ENCODE results near the gene HACL1. TPM values are rescaled to one million over a fixed set of nuclear protein-coding genes. Genes with fewer than 3 reads are reported as not detected.

Gene HACL1
- total RNA-seq, 1 donor from 2014 or later, result 8.1 TPM

DNA sequence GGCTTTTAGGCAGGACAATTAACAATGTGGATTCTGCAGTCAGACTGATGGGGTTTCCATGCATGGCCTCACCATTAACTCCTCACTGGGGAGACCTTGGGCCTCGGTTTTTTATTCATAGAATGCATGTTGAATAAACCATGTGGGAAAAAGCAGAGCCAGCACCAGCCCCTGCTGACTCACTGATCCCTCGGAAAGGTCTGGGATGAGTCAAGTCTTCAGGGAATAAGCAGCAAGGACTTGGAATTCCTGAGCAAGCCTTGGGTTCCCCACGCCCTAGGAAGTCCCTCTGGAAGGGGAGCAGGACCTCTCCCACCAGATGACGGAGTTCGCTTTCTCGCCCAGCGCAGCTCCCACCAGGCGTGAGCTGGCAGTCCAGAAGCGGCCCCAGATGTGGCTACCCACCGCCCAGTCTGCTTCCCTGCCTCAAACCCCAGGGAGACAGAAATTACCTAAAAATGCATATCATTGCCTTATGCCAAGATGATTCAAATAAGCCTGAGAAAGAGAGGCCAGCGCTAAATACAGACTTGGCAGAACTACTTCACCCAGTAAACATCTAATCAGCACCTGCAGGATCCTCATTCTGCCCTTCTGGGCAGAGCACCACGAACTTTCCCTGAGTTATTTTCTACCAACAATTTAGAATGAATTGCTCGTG lies 45.6 kb upstream of the HACL1 start:
- no peaks in the 10 kb centered on the region for H3K27me3 ChIP-seq
- TF ChIP-seq POLR2AphosphoS5 (IDR thresholded peaks at IDR 0.05; ENCODE audit: insufficient read depth in 1 of 2, low read depth in 1 of 2) (peak; percentile 29 to 73), POLR2A (IDR thresholded peaks at IDR 0.05) (no peak)
- no peaks in the 10 kb centered on the region for H3K36me3 ChIP-seq
- peak overlapping the region in 1 of 2 donors; percentile 8 for H3K4me3 ChIP-seq
- H3K27ac ChIP-seq, result peak overlapping the region; percentile 82
- no peak for DNase-seq (ENCODE audit: extremely low spot score in 2 of 2)
- H3K9me3 ChIP-seq, result no peaks in the 10 kb centered on the region
- H3K4me1 ChIP-seq, result peaks cover 25% of the 10 kb centered on the region
- intact Hi-C loops (cut with DNase I), result no loop called here

GRCh38 chr3:15645740-15646501 lies 44.6 kb upstream of the HACL1 start:
- intact Hi-C loops (cut with DNase I), result no loop called here
- no peak for DNase-seq (ENCODE audit: extremely low spot score in 2 of 2)
- Histone ChIP-seq H3K27me3 (no peaks in the 10 kb centered on the region), H3K27ac (peak overlapping the region; percentile 82), H3K4me1 (peaks cover 25% of the 10 kb centered on the region), H3K4me3 (no peak overlapping the region), H3K9me3 (no peaks in the 10 kb centered on the region), H3K36me3 (no peaks in the 10 kb centered on the region)
- TF ChIP-seq CTCF (IDR thresholded peaks at IDR 0.05) (no peak), POLR2A (IDR thresholded peaks at IDR 0.05) (no peak), POLR2AphosphoS5 (IDR thresholded peaks at IDR 0.05; ENCODE audit: insufficient read depth in 1 of 2, low read depth in 1 of 2) (no peak)

DNA sequence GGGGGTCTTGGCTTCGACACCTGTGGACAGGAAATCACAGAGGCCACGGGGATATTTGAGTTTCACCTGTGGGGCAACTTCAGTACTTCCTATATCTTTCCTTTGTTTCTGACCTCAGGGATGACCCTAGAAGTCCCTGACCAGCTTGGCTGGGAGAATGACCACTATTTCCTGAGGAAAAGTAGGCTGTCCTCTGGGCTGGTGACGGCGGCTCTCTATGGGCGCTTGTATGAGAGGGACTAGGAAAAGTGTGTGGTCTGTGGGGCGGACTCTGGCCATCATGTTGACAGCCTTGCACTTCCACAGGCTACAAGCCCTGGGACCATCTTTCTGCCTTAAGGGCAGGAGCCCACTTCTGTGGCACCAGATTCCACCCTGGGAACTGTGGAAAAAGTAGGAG lies 43.9 kb upstream of the HACL1 start:
- intact Hi-C loops (cut with DNase I), result no loop called here

GRCh38 chr3:15638891-15639262 lies 37.5 kb upstream of the HACL1 start:
- DNase-seq (ENCODE audit: extremely low spot score in 2 of 2), result no peak
- H3K9me3 ChIP-seq, result no peaks in the 10 kb centered on the region
- H3K4me1 ChIP-seq, result peaks cover 27% of the 10 kb centered on the region
- no peak for TF ChIP-seq POLR2A (IDR thresholded peaks at IDR 0.05)
- no peak for TF ChIP-seq CTCF (IDR thresholded peaks at IDR 0.05)
- no peak for TF ChIP-seq POLR2AphosphoS5 (IDR thresholded peaks at IDR 0.05; ENCODE audit: insufficient read depth in 1 of 2, low read depth in 1 of 2)
- H3K27me3 ChIP-seq, result no peaks in the 10 kb centered on the region
- intact Hi-C loops (cut with DNase I), result loop anchor here (10.0 kb wide), 1 partner anchor 176 kb away; no protein-coding TSS in a partner anchor
- H3K36me3 ChIP-seq, result no peaks in the 10 kb centered on the region
- no peak overlapping the region for H3K4me3 ChIP-seq
- no peak overlapping the region for H3K27ac ChIP-seq

More for the DNA sequence above, 43.9 kb upstream of the HACL1 start:
- Histone ChIP-seq H3K27me3 (no peaks in the 10 kb centered on the region), H3K9me3 (no peaks in the 10 kb centered on the region), H3K27ac (peak overlapping the region; percentile 82), H3K4me1 (peaks cover 25% of the 10 kb centered on the region), H3K4me3 (no peak overlapping the region), H3K36me3 (no peaks in the 10 kb centered on the region)
- no peak for DNase-seq (ENCODE audit: extremely low spot score in 2 of 2)
- TF ChIP-seq POLR2A (IDR thresholded peaks at IDR 0.05) (no peak), POLR2AphosphoS5 (IDR thresholded peaks at IDR 0.05; ENCODE audit: insufficient read depth in 1 of 2, low read depth in 1 of 2) (no peak), CTCF (IDR thresholded peaks at IDR 0.05) (no peak)

DNA sequence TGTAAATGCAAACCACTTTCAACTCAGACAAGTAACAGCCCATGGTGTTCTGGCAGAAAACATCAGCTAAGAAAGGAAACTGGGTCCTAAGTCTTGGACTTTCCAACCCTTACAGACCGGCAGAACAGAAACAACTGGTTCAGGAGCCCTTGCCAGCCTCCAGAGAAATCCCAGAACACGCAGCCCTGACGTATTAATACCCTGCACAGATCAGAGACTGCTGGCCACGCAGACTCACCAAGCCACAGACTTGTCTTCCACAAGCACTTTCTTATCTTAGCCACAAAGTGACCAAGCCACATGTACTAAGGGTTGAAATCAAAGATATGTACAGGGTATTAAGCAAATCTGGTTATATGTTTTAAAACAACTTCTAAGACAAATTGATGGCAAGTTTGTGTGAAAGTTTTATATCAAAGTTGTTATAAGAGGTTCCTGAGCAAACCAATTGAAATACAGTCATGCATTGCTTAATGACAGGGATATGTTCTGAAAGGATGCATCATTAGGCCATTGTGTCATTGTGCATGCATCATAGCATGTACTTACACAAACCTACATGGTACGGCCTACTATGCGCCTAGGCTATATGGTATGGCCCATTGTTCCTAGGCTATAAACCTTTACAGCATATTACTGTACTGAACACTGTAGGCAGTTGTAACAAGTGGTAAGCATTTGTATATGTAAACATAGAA lies 37.0 kb upstream of the HACL1 start:
- H3K4me1 ChIP-seq, result peaks cover 32% of the 10 kb centered on the region
- intact Hi-C loops (cut with DNase I), result loop anchor here (10.0 kb wide), 1 partner anchor 176 kb away; no protein-coding TSS in a partner anchor
- no peak overlapping the region for H3K4me3 ChIP-seq
- no peaks in the 10 kb centered on the region for H3K36me3 ChIP-seq
- peak overlapping the region; percentile 48 for H3K27ac ChIP-seq
- no peak for DNase-seq (ENCODE audit: extremely low spot score in 2 of 2)
- TF ChIP-seq CTCF (IDR thresholded peaks at IDR 0.05) (no peak), POLR2A (IDR thresholded peaks at IDR 0.05) (no peak), POLR2AphosphoS5 (IDR thresholded peaks at IDR 0.05; ENCODE audit: insufficient read depth in 1 of 2, low read depth in 1 of 2) (no peak)
- H3K27me3 ChIP-seq, result no peaks in the 10 kb centered on the region
- no peaks in the 10 kb centered on the region for H3K9me3 ChIP-seq
